HG03571 (cell line): ENCODE results near the gene ARHGAP1.

Experiments used
- ATAC-seq: cut with Tn5 transposase; IDR thresholded peaks from one replicate; pipeline ENCODE4 v1.9.1; 2021; ENCODE audit not compliant: unreplicated experiment

The ARHGAP1 gene

GRCh38 chr11:46700241-46701077, at the start of gene ARHGAP1, which contains the start of gene ZNF408:
Gene ARHGAP1 (minus strand): TSS chr11:46700619. CDS start chr11:46696107, 4,512 bp downstream.
Gene ZNF408 (plus strand): TSS chr11:46701031. CDS start chr11:46701048, 17 bp downstream.
- ATAC-seq, result peak; percentile 89

- no peak for ATAC-seq
Measured at GRCh38 chr11:46747150-46747549, 46.7 kb upstream of the ARHGAP1 start.

GRCh38 chr11:46745995-46746394, 45.6 kb upstream of the ARHGAP1 start:
- ATAC-seq, result no peak

- no peak for ATAC-seq
Measured at GRCh38 chr11:46745328-46745727, 44.9 kb upstream of the ARHGAP1 start.

- ATAC-seq, result no peak
Measured at GRCh38 chr11:46743693-46744339, 43.4 kb upstream of the ARHGAP1 start.

GRCh38 chr11:46743043-46743442, 42.6 kb upstream of the ARHGAP1 start:
- no peak for ATAC-seq

- ATAC-seq, result no peak
Measured at GRCh38 chr11:46741600-46742484, 41.4 kb upstream of the ARHGAP1 start.

- no peak for ATAC-seq
Measured at GRCh38 chr11:46738887-46739286, 38.5 kb upstream of the ARHGAP1 start.

- no peak for ATAC-seq
Measured at GRCh38 chr11:46737699-46738098, 37.3 kb upstream of the ARHGAP1 start.

GRCh38 chr11:46736615-46737014, 36.2 kb upstream of the ARHGAP1 start:
- ATAC-seq, result no peak

GRCh38 chr11:46736146-46736545, 35.7 kb upstream of the ARHGAP1 start:
- ATAC-seq, result no peak

- no peak for ATAC-seq
Measured at GRCh38 chr11:46733234-46733633, 32.8 kb upstream of the ARHGAP1 start.

GRCh38 chr11:46731545-46731944, 31.1 kb upstream of the ARHGAP1 start:
- ATAC-seq, result no peak

GRCh38 chr11:46729110-46730027, 28.9 kb upstream of the ARHGAP1 start:
- ATAC-seq, result no peak

- ATAC-seq, result no peak
Measured at GRCh38 chr11:46728659-46729040, 28.2 kb upstream of the ARHGAP1 start.

- no peak for ATAC-seq
Measured at GRCh38 chr11:46727952-46728658, 27.7 kb upstream of the ARHGAP1 start.

GRCh38 chr11:46726206-46726862, 25.9 kb upstream of the ARHGAP1 start:
- ATAC-seq, result no peak

GRCh38 chr11:46725338-46726205, 25.2 kb upstream of the ARHGAP1 start:
- no peak for ATAC-seq
